Neural cell (in vitro differentiated cells): ENCODE results near the gene GNAQ.

ENCODE experiments used
- EP300 ChIP-seq: fragments of 450-650 bp; conservative IDR thresholded peaks from 2 replicates; pipeline ENCODE4 v1.6.1; 2014; ENCODE audit warnings: antibody characterized with exemption, mild to moderate bottlenecking, moderate library complexity; ENCODE audit not compliant: poor library complexity, severe bottlenecking
- EZH2 ChIP-seq: fragments of 200-600, 300-800 bp; shearing (Covaris generic), sonication (generic); IDR thresholded peaks from 2 replicates; pipeline ENCODE4 v1.6.1; 2014; ENCODE audit warnings: antibody characterized with exemption, low read length, borderline replicate concordance, mild to moderate bottlenecking; ENCODE audit not compliant: insufficient read depth, poor library complexity, severe bottlenecking
- MXI1 ChIP-seq: fragments of 450-650 bp; conservative IDR thresholded peaks from 2 replicates; pipeline ENCODE4 v1.6.1; 2014; ENCODE audit warnings: antibody characterized with exemption, mild to moderate bottlenecking; ENCODE audit not compliant: poor library complexity, severe bottlenecking
- POLR2AphosphoS5 ChIP-seq: IDR thresholded peaks from 2 replicates; pipeline ENCODE4 v1.6.1; 2012
- RAD21 ChIP-seq: fragments of 450-650 bp; conservative IDR thresholded peaks from 2 replicates; pipeline ENCODE4 v1.6.1; 2014; ENCODE audit warnings: antibody characterized with exemption, mild to moderate bottlenecking, moderate library complexity
- REST ChIP-seq: IDR thresholded peaks from 2 replicates; pipeline ENCODE4 v1.6.1; 2012; ENCODE audit warnings: borderline replicate concordance
- SMC3 ChIP-seq: fragments of 450-650 bp; conservative IDR thresholded peaks from 2 replicates; pipeline ENCODE4 v1.6.1; 2014; ENCODE audit warnings: antibody characterized with exemption, mild to moderate bottlenecking, moderate library complexity; ENCODE audit not compliant: poor library complexity
- TAF1 ChIP-seq: IDR thresholded peaks from 2 replicates; pipeline ENCODE4 v1.6.1; 2012; ENCODE audit warnings: low read depth
- TF ChIP-seq, protein P1 (sequence below): fragments of 450-650 bp; IDR thresholded peaks from 2 replicates; pipeline ENCODE4 v1.5.1; 2014; ENCODE audit warnings: antibody characterized with exemption, mild to moderate bottlenecking, moderate library complexity; ENCODE audit not compliant: poor library complexity, severe bottlenecking

DNA sequence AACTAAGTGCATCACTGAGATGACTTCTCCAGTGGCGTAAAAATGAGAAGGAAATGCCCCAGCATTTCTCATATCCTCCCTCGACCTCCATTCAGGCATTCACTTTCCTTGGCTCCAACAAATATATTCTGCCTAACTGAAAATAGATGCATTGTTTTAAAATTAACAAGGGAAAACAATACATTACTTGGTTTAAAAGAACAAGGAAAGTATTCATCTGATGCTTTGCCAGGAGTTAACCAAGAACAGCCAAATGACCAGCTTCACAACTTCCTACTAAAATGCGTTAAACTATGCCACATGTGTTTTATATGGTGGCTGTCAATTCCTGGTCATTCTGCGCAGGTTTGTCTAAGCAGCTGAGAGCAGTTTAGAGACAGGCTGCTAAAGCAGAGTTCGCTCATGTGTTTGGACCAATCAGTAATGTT is 121.4 kb downstream of the GNAQ start:
- no peak for TF ChIP-seq SMC3
- no peak for TF ChIP-seq EP300
- TF ChIP-seq, protein P1, sequence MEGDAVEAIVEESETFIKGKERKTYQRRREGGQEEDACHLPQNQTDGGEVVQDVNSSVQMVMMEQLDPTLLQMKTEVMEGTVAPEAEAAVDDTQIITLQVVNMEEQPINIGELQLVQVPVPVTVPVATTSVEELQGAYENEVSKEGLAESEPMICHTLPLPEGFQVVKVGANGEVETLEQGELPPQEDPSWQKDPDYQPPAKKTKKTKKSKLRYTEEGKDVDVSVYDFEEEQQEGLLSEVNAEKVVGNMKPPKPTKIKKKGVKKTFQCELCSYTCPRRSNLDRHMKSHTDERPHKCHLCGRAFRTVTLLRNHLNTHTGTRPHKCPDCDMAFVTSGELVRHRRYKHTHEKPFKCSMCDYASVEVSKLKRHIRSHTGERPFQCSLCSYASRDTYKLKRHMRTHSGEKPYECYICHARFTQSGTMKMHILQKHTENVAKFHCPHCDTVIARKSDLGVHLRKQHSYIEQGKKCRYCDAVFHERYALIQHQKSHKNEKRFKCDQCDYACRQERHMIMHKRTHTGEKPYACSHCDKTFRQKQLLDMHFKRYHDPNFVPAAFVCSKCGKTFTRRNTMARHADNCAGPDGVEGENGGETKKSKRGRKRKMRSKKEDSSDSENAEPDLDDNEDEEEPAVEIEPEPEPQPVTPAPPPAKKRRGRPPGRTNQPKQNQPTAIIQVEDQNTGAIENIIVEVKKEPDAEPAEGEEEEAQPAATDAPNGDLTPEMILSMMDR = no peak
- no peak for TF ChIP-seq REST
- TF ChIP-seq POLR2AphosphoS5 = no peak
- TF ChIP-seq MXI1 = no peak
- TF ChIP-seq TAF1 = no peak
- no peak for TF ChIP-seq EZH2
- no peak for TF ChIP-seq RAD21
